SU-DHL-6 (cell line): ENCODE data around the gene TWNK.

ENCODE experiments used
- H2AFZ ChIP-seq: fragments of 200-600 bp; sonication (generic); 2 replicates; pipeline ENCODE4 v1.6.1; 2014; ENCODE audit warnings: low read depth, mild to moderate bottlenecking, moderate library complexity, mixed read lengths, antibody characterized with exemption, low read length; ENCODE audit not compliant: severe bottlenecking
- H3F3A ChIP-seq: fragments of 200-600 bp; shearing (Covaris generic); 2 replicates; pipeline ENCODE4 v1.6.0; 2016; ENCODE audit warnings: antibody characterized with exemption, mild to moderate bottlenecking; ENCODE audit not compliant: insufficient read depth
- H3K27ac ChIP-seq: fragments of 200-600 bp; sonication (generic); 2 replicates; pipeline ENCODE4 v1.5.1; 2016; ENCODE audit warnings: low read depth, mild to moderate bottlenecking, low read length, moderate library complexity, mixed read lengths
- H3K27me3 ChIP-seq: fragments of 200-600 bp; sonication (generic), shearing (Covaris generic); 2 replicates; pipeline ENCODE4 v1.6.0; 2014; ENCODE audit warnings: mild to moderate bottlenecking, low read length
- H3K36me3 ChIP-seq: fragments of 200-600 bp; sonication (generic); 2 replicates; pipeline ENCODE4 v1.6.1; 2014; ENCODE audit warnings: mild to moderate bottlenecking, low read length, mixed read lengths
- H3K4me2 ChIP-seq: fragments of 300-600, 200-600 bp; shearing (Covaris generic), sonication (generic); 2 replicates; pipeline ENCODE4 v1.6.0; 2014; ENCODE audit warnings: low read length, low read depth, mild to moderate bottlenecking; ENCODE audit not compliant: poor library complexity, severe bottlenecking
- H3K4me3 ChIP-seq: fragments of 200-600 bp; sonication (generic); 2 replicates; pipeline ENCODE4 v1.5.1; 2014; ENCODE audit warnings: antibody characterized with exemption, low read length, mild to moderate bottlenecking, mixed read lengths; ENCODE audit not compliant: insufficient read depth, poor library complexity, severe bottlenecking
- H3K79me2 ChIP-seq: fragments of 200-600 bp; sonication (generic); 2 replicates; pipeline ENCODE4 v1.6.1; 2014; ENCODE audit warnings: mild to moderate bottlenecking, low read length, moderate library complexity; ENCODE audit not compliant: insufficient read depth
- H3K9ac ChIP-seq: fragments of 200-600 bp; sonication (generic); 2 replicates; pipeline ENCODE4 v1.7.0; 2014; ENCODE audit warnings: mild to moderate bottlenecking, low read length
- H3K9me2 ChIP-seq: fragments of 200-600 bp; sonication (generic); replicated peaks from 2 replicates; pipeline ENCODE4 v1.6.1; 2014; ENCODE audit warnings: low read length; ENCODE audit not compliant: insufficient read depth
- H3K9me3 ChIP-seq: fragments of 200-600 bp; sonication (generic); 2 replicates; pipeline ENCODE4 v1.6.1; 2014; ENCODE audit warnings: low read length, mixed read lengths; ENCODE audit not compliant: insufficient read depth
- H4K20me1 ChIP-seq: fragments of 200-600 bp; sonication (generic); 2 replicates; pipeline ENCODE4 v1.6.1; 2014; ENCODE audit warnings: low read depth, mild to moderate bottlenecking, antibody characterized with exemption, low read length, moderate library complexity, mixed read lengths
- CTCF ChIP-seq: fragments of 200-600 bp; sonication (generic); IDR thresholded peaks from one replicate; pipeline ENCODE4 v1.5.1; 2017; ENCODE audit warnings: antibody characterized with exemption, mild to moderate bottlenecking, low read length, moderate library complexity; ENCODE audit not compliant: insufficient read depth, poor library complexity, severe bottlenecking
- EZH2phosphoT487 ChIP-seq: fragments of 200-600 bp; sonication (generic), shearing (Covaris generic); conservative IDR thresholded peaks from 2 replicates; pipeline ENCODE4 v1.6.1; 2018; ENCODE audit warnings: mild to moderate bottlenecking, antibody characterized with exemption, low read length, moderate library complexity, mixed read lengths

The TWNK gene

GRCh38 chr10:100996678-100997359, 9.5 kb downstream of the TWNK start:
- peak overlapping the region; percentile 79 for H3K4me3 ChIP-seq
- H3K79me2 ChIP-seq = no peaks in the 10 kb centered on the region
- peak overlapping the region; percentile 87 for H2AFZ ChIP-seq
- peak overlapping the region; percentile 71 for H3K9ac ChIP-seq
- H3K9me3 ChIP-seq = no peaks in the 10 kb centered on the region
- no peaks in the 10 kb centered on the region for H3K36me3 ChIP-seq
- H4K20me1 ChIP-seq = no peaks in the 10 kb centered on the region
- TF ChIP-seq EZH2phosphoT487 (no peak), CTCF (no peak)
- peak overlapping the region; percentile 86 for H3K4me2 ChIP-seq
- H3K9me2 ChIP-seq = no peaks in the 10 kb centered on the region
- peaks cover 40% of the 10 kb centered on the region for H3F3A ChIP-seq
- no peaks in the 10 kb centered on the region for H3K27me3 ChIP-seq
- peak overlapping the region; percentile 75 for H3K27ac ChIP-seq

GRCh38 chr10:100997360-100998182, 10.2 kb downstream of the TWNK start:
- H3K9me3 ChIP-seq = no peaks in the 10 kb centered on the region
- peak overlapping the region; percentile 71 for H3K9ac ChIP-seq
- peak overlapping the region; percentile 87 for H2AFZ ChIP-seq
- H3F3A ChIP-seq = peaks cover 40% of the 10 kb centered on the region
- H4K20me1 ChIP-seq = no peaks in the 10 kb centered on the region
- TF ChIP-seq EZH2phosphoT487 = no peak
- TF ChIP-seq CTCF = peak; percentile 93
- peak overlapping the region; percentile 86 for H3K4me2 ChIP-seq
- H3K36me3 ChIP-seq = no peaks in the 10 kb centered on the region
- H3K9me2 ChIP-seq = no peaks in the 10 kb centered on the region
- no peaks in the 10 kb centered on the region for H3K27me3 ChIP-seq
- no peaks in the 10 kb centered on the region for H3K79me2 ChIP-seq
- H3K27ac ChIP-seq = peak overlapping the region; percentile 75
- H3K4me3 ChIP-seq = peak overlapping the region; percentile 79

- H3K27ac ChIP-seq = peak overlapping the region; percentile 75
Observed at GRCh38 chr10:100998183-100998990, 11.0 kb downstream of the TWNK start.

More at GRCh38 chr10:100998183-100998990, 11.0 kb downstream of the TWNK start:
- H4K20me1 ChIP-seq = no peaks in the 10 kb centered on the region
- no peaks in the 10 kb centered on the region for H3K79me2 ChIP-seq
- TF ChIP-seq EZH2phosphoT487 = no peak
- no peak for TF ChIP-seq CTCF
- no peaks in the 10 kb centered on the region for H3K27me3 ChIP-seq
- peak overlapping the region; percentile 87 for H2AFZ ChIP-seq
- peak overlapping the region; percentile 79 for H3K4me3 ChIP-seq
- H3K36me3 ChIP-seq = no peaks in the 10 kb centered on the region
- no peaks in the 10 kb centered on the region for H3K9me2 ChIP-seq
- peak overlapping the region; percentile 86 for H3K4me2 ChIP-seq
- H3F3A ChIP-seq = peaks cover 40% of the 10 kb centered on the region
- H3K9me3 ChIP-seq = no peaks in the 10 kb centered on the region
- peak overlapping the region; percentile 71 for H3K9ac ChIP-seq
